HL-60/S4 (cell line): ENCODE measurements around the gene NINJ1.

Experiments
- in situ Hi-C: fragments of 300-500 bp; cut with MboI; formaldehyde crosslinking; loops from 2 replicates; pipeline ENCODE4 v1.14.3; 2022; ENCODE audit warnings: low sequenced_read_pairs

Gene NINJ1

DNA sequence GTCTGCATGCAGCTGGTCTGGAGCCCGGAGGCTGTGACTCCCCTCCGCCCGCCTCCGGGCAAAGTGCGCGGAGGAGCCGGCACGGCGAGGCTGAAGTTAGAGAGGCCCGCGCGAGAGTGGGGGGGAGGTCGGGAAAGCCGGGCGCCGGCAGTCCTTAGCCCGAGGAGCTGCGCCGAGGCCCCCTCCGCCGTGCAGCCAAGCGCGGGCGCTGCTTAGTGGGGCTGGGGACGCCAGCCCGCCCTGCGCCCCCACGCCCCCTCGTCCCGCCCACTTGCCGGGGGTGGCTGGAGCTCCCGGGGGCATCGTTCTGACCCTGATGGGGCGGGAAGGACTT, 403 bp downstream of the NINJ1 start:
- in situ Hi-C loops, result no loop called here

- in situ Hi-C loops, result no loop called here
Observed at GRCh38 chr9:93132946-93133680, 938 bp downstream of the NINJ1 start.

DNA sequence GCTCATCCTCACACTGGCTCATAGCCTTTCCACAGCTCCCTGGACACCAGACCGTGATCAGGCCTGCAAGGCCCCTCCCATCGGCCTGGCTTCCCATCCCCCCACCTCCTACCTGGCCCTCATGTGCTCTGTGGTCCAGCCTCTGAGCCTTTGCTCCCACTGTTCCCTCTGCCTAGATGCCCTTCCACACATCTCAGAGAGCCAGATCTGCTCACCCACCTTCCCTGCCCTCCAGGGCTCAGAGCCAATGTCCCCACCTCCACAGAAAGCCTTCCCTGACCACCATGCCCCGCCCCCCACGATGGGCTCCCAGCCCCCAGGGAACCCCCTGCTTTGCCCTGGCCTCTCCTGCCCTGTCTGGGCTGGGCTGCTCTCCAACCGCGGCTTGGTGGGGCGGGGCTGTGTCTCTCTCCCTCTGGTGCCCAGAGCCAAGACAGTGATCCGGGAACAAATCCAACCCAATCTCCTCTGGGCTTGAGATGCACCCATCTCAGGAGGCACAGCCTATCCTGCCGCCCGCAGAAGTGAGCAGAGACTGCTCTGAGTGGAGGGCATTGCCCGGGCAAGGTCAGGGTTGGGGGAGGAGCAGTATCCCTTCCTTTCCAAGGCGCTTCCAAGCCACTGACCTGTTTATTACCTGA, 1.6 kb downstream of the NINJ1 start:
- in situ Hi-C loops, result no loop called here

- in situ Hi-C loops, result no loop called here
Observed at GRCh38 chr9:93131599-93132286, 2.3 kb downstream of the NINJ1 start.

DNA sequence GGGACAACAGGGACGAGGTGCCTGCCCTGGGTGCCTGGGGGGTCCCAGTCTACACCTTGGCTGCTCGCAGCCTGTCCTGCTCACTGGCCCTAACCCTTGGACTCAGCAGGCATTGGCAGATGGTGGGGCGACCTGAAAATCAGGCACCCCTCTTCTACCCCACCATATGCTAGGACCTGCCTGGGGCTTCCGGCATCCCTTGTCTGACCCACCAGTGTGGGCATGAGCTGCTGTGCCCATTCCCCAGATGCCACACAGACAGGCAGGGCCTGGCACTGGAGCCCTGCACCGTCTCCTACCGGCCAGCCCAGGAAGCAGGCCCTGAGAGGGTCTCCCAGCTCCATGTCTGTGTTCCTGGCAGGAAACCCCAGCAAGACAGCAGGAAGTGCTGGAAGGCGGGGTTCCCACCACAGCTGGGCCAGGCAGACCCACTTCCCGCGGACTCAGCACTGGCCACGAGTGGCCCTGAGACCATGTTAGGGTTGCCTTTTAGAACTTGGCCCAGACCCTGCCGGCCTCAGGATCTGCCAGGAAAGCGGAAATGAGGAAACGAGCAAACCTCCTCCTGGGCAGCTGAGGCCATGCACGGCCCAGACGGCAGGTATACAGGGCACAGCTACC, 3.1 kb downstream of the NINJ1 start:
- in situ Hi-C loops, result no loop called here

DNA sequence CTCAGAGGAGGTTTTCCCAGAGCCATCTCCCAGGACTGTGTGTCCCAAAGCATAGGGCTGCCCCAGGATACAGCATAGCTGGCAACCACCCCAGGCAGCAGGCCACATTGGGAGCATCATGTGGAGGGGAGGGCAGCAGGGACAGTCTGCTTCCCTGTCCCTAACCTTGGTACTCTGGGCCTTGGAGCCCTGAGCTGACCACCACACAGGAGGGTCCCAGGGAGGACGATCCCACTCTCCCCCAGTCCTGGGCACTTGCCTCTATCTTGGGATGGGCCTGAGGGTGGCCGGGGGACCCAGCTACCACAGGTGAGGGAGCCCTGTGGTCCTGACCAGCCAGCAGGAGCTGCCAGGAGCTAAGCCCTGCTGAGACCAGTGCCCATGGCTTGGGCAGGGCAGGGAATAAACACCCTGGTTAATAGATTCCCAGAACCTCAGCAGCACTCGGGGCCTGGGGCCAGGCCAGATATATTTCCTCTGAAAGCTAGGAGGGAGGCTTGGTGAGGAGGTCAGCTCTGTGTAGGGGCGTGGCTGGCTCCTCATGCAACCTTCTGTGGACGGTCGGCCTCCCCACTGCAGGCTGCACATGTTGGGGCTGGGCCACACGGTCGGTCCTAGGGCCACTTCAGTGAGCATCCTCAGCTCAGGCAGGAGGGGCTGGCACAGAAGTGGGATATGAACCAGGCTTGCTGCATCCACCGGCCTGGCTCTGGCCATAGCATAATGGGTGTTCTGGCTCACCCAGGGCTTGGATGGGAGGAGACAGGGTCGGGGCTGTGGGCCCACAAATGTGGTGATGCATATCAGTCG, 4.2 kb downstream of the NINJ1 start:
- in situ Hi-C loops, result no loop called here

DNA sequence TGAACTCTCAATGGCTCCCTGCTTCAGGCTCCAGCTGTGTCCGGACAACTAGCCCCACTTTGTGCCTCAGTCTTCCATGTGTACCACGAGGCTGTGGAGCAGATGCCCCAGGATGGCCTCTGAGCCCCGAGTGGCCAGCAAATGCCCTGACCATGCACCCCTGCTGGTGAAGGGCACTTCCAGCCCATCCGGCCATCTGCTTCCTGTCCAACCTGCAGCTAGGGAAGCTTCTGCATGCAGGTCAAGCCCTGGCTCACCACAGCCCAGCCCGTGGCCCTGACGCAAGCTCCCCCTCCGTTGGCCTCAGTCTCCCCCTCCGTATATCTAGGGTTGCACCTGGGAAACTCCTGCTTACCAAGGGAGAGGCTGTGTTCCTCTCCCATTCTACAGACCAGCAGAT, 4.8 kb downstream of the NINJ1 start:
- in situ Hi-C loops, result no loop called here

DNA sequence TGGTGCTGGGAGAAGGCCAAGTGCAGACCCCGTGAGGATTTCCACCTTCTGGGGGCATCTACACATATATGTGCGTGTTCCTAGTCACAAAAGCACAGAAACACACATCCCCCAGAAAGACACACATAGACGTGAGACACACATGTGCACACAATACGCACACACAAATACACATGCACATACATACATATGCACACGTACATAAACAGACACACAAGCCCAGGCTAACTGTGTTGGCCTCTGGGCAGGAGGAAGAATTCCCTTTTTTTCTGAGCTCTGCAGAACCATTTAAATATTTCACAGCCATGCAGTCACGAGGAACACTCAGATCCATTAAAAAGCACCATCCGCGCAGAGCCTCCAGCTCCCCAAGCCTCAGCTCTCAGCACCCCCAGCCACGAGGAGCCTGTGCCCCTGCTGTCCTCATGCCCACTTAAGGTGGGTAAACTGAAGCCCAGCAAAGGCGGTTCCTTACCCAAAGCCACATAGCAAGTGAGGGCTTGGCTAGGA, 5.3 kb downstream of the NINJ1 start:
- in situ Hi-C loops, result no loop called here

GRCh38 chr9:93128011-93128714, 5.9 kb downstream of the NINJ1 start:
- in situ Hi-C loops, result no loop called here

DNA sequence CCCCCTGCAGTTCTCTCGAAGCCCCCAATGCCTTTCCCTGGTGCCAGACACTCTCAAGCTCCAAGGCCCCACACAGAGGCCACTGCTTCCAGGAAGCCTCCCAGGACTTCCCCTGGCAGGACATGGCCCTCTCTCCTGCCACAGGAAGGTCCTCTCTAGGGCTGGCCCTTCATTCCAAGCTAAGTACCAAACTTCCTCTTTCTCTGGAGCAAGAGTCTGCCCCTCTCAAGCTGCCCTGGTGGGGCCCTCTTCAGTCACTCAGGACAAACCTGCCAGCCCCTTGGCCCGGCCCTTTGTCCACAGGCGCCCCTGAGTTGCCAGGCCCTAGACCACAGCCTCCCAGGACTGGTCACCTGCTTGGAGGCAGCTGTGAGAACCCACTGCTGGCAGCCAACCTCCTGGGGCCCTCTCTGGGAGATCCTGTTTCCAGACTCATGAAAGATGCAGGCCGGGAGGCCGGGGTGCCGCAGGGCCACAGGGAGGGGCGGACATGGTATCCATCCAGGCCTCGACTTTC, 6.6 kb downstream of the NINJ1 start:
- in situ Hi-C loops, result no loop called here

DNA sequence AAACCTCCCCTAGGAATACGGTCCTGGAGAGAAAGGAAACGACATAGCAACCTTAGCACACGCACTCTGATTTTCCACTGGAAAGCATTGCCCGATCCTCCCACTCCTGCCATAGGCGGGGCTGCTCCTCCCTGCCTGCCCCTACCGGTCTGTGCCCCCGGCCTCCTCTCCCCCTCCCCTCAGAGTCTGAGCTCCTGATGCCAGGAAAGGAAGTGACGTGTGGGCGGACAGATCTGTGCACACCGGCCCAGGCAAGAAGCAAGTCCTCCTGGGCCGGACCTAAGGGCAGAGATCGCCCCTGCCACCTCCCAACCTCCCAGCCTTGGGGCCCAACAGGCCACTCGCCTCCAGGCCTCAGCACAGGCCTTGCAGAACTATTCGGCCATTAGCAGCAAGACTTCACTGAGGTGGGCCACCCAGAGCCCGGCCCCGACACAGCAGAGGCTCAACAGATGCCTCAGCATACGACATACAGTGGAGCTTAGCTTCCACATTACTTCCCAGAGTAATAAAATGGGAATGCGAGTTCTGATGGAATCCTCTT, 7.2 kb downstream of the NINJ1 start:
- in situ Hi-C loops, result no loop called here

- in situ Hi-C loops, result no loop called here
Observed at GRCh38 chr9:93126151-93126781, 7.8 kb downstream of the NINJ1 start.

GRCh38 chr9:93125331-93125894, 8.6 kb downstream of the NINJ1 start:
- in situ Hi-C loops, result no loop called here

GRCh38 chr9:93124793-93125192, 9.3 kb downstream of the NINJ1 start:
- in situ Hi-C loops, result no loop called here

DNA sequence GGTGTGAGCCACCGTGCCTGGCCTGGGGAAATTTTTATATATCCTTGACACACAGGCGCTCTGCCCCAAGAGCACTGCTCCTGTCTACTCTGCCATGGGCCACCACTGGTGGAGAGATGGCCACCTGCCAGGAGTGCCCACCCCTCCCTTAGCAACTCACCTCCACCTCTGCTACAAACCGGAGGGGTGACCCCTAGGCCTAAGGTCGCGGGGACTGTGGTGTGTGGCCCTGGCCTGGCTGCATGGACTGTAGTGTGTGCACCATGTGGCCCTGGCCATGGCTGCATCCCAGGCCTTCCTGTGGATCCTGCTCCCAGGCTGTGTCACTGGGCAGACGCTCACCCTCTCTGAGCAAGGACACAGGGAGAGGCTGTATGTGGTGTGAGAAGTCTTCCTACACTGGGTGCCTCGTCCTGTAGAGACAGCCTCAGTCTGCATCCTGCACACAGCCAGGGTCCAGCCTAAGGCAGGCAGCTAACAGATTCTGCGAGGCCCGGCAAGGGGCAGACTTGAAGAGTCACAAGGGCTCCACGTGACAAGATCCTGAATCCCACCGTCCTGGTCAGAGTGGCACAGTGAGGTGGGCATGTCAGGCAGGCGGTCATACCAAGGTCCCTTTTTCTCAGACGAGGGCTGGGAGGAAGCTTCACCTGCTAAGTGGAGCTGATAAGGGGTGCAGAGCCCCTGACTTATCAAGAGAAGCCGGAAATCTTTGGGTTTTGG, 10.3 kb downstream of the NINJ1 start:
- in situ Hi-C loops, result no loop called here

DNA sequence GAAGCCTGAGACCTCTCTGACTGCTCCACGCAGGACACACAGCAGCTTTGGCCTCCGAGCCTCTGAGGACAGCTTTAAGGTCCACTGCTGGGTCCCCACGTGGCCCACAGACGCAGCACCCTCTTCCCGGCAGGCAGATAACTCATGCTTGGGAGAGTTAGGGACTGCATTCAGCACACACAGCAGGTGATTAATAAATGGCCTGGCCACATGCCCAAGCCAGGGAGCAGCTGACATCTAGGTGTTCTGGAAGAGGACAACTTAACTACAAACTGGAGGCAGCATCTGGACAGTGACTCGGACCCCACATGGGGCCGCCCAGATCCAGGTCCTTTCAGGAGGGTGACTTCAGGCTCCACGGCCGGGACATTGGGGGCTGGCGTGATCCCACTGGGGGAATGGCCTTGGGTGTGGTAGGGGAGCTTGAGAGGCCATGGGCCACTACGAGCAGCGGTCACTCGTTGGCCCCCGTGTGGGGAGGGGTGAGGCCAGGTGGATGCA, 11.3 kb downstream of the NINJ1 start:
- in situ Hi-C loops, result no loop called here

- in situ Hi-C loops, result no loop called here
Observed at GRCh38 chr9:93121316-93122241, 12.5 kb downstream of the NINJ1 start.
